H1 (cell line): ENCODE results near the gene MYH9. TPM values are rescaled to one million over a fixed set of nuclear protein-coding genes. Genes with fewer than 3 reads are reported as not detected.

Experiments used
- ATF2 ChIP-seq: IDR thresholded peaks from 2 replicates; pipeline ENCODE4 v1.6.1; 2012; ENCODE audit warnings: low read length, inconsistent platforms
- RAD21 ChIP-seq, 2 experiments: IDR thresholded peaks in 1 of 2; conservative IDR thresholded peaks in 1 of 2; 2 replicates each; pipeline ENCODE4 v1.6.1; 2011; ENCODE audit warnings: low read depth in 2 of 2, low read length in 2 of 2, improper control_type of control experiment in 1 of 2, inconsistent platforms in 1 of 2, mild to moderate bottlenecking in 1 of 2, moderate library complexity in 1 of 2
- SIX5 ChIP-seq: IDR thresholded peaks from 2 replicates; pipeline ENCODE4 v1.6.1; 2011; ENCODE audit warnings: mild to moderate bottlenecking, low read depth, low read length
- polyA plus RNA-seq, 7 experiments: library from polyadenylated mRNA; depleted of rRNA in 3 of 7; stranded (reverse) in 5 of 7; unstranded in 2 of 7; fragments of >200 nt in 5 of 7; fragments of 200-250 nt in 2 of 7; gene quantifications; 1 replicate in 5 of 7; 2 replicates in 1 of 7; 4 replicates in 1 of 7; pipeline versions ENCODE4 v1.2.1 to v1.2.3, GENCODE V29; 2011 to 2013; ENCODE audit warnings: missing spikeins in 2 of 7, mixed read lengths in 2 of 7
- total RNA-seq: library from RNA; stranded (reverse); fragmentation: NEBNext Ultra II Directional; extraction: Animal tissue kit (Norgen Biotek cat#: 25700); gene quantifications from 2 replicates; pipeline ENCODE4 v1.2.1, GENCODE V29; 2021

The MYH9 gene
- total and polyA plus RNA-seq, 2 of the 8 experiments (the other 6 are each of a cell fraction or from before 2014, with no cell fraction given): 24.9 to 322 TPM

- TF ChIP-seq SIX5 (no peak), RAD21 (IDR thresholded peaks at IDR 0.05 in 1 of 2, conservative IDR thresholded peaks at IDR 0.05 in 1 of 2; ENCODE audit: low read depth in 2 of 2, low read length in 2 of 2) (no peak), ATF2 (no peak)
Observed at GRCh38 chr22:36363349-36363981, 24.3 kb downstream of the MYH9 start (continued).
